HEK293 (cell line): ENCODE results near the gene COX10.
A peak's percentile ranks its signal among the peaks of the same experiment; 100 is the strongest.

Experiments
- CTCF ChIA-PET: fragments of 350-600 bp; formaldehyde crosslinking; extraction: SDS; loops from one replicate; lab custom pipeline; 2021; ENCODE audit warnings: antibody characterized with exemption; lab: Yijun Ruan, JAX
- POLR2A ChIA-PET: fragments of 300-600 bp; formaldehyde crosslinking; extraction: SDS; loops from one replicate; lab custom pipeline; 2020; ENCODE audit warnings: antibody characterized with exemption, inconsistent platforms; lab: Yijun Ruan, JAX
- H3K27ac ChIP-seq: fragments of 200-500 bp; sonication (Bioruptor generic); 2 replicates; pipeline ENCODE4 v1.5.1; 2014; ENCODE audit warnings: low read depth, low read length, control low read depth, inconsistent platforms; ENCODE audit errors: extremely low read depth
- H3K36me3 ChIP-seq, 2 experiments: fragments of 200-500 bp in 1 of 2; sonication (Bioruptor generic) in 1 of 2; 1 replicate in 1 of 2; 2 replicates in 1 of 2; pipeline ENCODE4 v1.5.1; 2014 to 2017; ENCODE audit warnings: inconsistent platforms in 2 of 2, low read length in 2 of 2; ENCODE audit not compliant: control insufficient read depth in 2 of 2, insufficient read depth in 1 of 2
- H3K4me1 ChIP-seq: fragments of 200-500 bp; sonication (Bioruptor generic); 2 replicates; pipeline ENCODE4 v1.5.1; 2014; ENCODE audit warnings: mild to moderate bottlenecking, low read length, inconsistent platforms; ENCODE audit not compliant: control insufficient read depth, insufficient read depth
- H3K4me3 ChIP-seq: 2 replicates; pipeline ENCODE4 v1.5.1; 2011; ENCODE audit warnings: low read depth, mild to moderate bottlenecking, control low read depth, low read length, moderate library complexity
- H3K9me3 ChIP-seq: fragments of 200-500 bp; sonication (Bioruptor generic); 2 replicates; pipeline ENCODE4 v1.5.1; 2014; ENCODE audit warnings: low read depth, low read length, inconsistent platforms; ENCODE audit not compliant: control insufficient read depth, insufficient read depth
- KLF16 ChIP-seq: fragments of 450-650 bp; formaldehyde crosslinking; IDR thresholded peaks from 2 replicates; pipeline ENCODE4 v1.5.1; 2017; ENCODE audit warnings: missing biosample characterization, missing genetic modification characterization
- MEIS1 ChIP-seq: sonication (generic); formaldehyde crosslinking; IDR thresholded peaks from 2 replicates; pipeline ENCODE4 v1.8.1; 2022; ENCODE audit warnings: missing genetic modification reagents, mild to moderate bottlenecking, borderline replicate concordance
- OVOL3 ChIP-seq: fragments of 450-650 bp; formaldehyde crosslinking; IDR thresholded peaks from 2 replicates; pipeline ENCODE4 v1.5.1; 2016; ENCODE audit warnings: missing biosample characterization, missing genetic modification characterization
- REPIN1 ChIP-seq: fragments of 450-650 bp; formaldehyde crosslinking; IDR thresholded peaks from 2 replicates; pipeline ENCODE4 v1.5.1; 2017; ENCODE audit warnings: missing biosample characterization, missing genetic modification characterization, low read depth
- ZBTB21 ChIP-seq: fragments of 450-650 bp; formaldehyde crosslinking; IDR thresholded peaks from 2 replicates; pipeline ENCODE4 v1.5.1; 2017; ENCODE audit warnings: missing biosample characterization, missing genetic modification characterization
- ZNF10 ChIP-seq: fragments of 450-650 bp; formaldehyde crosslinking; IDR thresholded peaks from 2 replicates; pipeline ENCODE4 v1.5.1; 2017; ENCODE audit warnings: missing biosample characterization, missing genetic modification characterization
- ZNF121 ChIP-seq: fragments of 450-650 bp; formaldehyde crosslinking; IDR thresholded peaks from 2 replicates; pipeline ENCODE4 v1.5.1; 2016; ENCODE audit warnings: missing biosample characterization, missing genetic modification characterization
- ZNF132 ChIP-seq: fragments of 450-650 bp; formaldehyde crosslinking; IDR thresholded peaks from 2 replicates; pipeline ENCODE4 v1.5.1; 2017; ENCODE audit warnings: missing biosample characterization, missing genetic modification characterization, borderline replicate concordance
- ZNF174 ChIP-seq: fragments of 450-650 bp; formaldehyde crosslinking; IDR thresholded peaks from 2 replicates; pipeline ENCODE4 v1.5.0; 2017; ENCODE audit warnings: missing biosample characterization, mild to moderate bottlenecking, missing genetic modification characterization
- ZNF214 ChIP-seq: fragments of 450-650 bp; formaldehyde crosslinking; IDR thresholded peaks from 2 replicates; pipeline ENCODE4 v1.5.1; 2017; ENCODE audit warnings: missing biosample characterization, mild to moderate bottlenecking, missing genetic modification characterization, borderline replicate concordance
- ZNF335 ChIP-seq: fragments of 450-650 bp; formaldehyde crosslinking; conservative IDR thresholded peaks from 2 replicates; pipeline ENCODE4 v1.5.1; 2016; ENCODE audit warnings: missing biosample characterization, missing genetic modification characterization
- ZNF404 ChIP-seq: fragments of 450-650 bp; formaldehyde crosslinking; IDR thresholded peaks from 2 replicates; pipeline ENCODE4 v1.5.1; 2017; ENCODE audit warnings: missing biosample characterization, missing genetic modification characterization
- ZNF433 ChIP-seq: fragments of 450-650 bp; formaldehyde crosslinking; IDR thresholded peaks from 2 replicates; pipeline ENCODE4 v1.5.1; 2016; ENCODE audit warnings: missing biosample characterization, missing genetic modification characterization, low read depth
- ZNF544 ChIP-seq: fragments of 450-650 bp; formaldehyde crosslinking; IDR thresholded peaks from 2 replicates; pipeline ENCODE4 v1.5.0; 2017; ENCODE audit warnings: missing biosample characterization, missing genetic modification characterization
- ZNF596 ChIP-seq: fragments of 450-650 bp; IDR thresholded peaks from 2 replicates; pipeline ENCODE4 v1.5.0; 2018; ENCODE audit warnings: missing biosample characterization, mild to moderate bottlenecking, missing genetic modification characterization, moderate library complexity
- TF ChIP-seq, protein P1 (sequence below): fragments of 450-650 bp; formaldehyde crosslinking; IDR thresholded peaks from 2 replicates; pipeline ENCODE4 v1.5.1; 2017; ENCODE audit warnings: missing biosample characterization, missing genetic modification characterization
- TF ChIP-seq, protein P2 (sequence below): fragments of 450-650 bp; formaldehyde crosslinking; IDR thresholded peaks from 2 replicates; pipeline ENCODE4 v1.5.1; 2016; ENCODE audit warnings: missing biosample characterization, missing genetic modification characterization
- TF ChIP-seq, protein P3 (sequence below): fragments of 450-650 bp; formaldehyde crosslinking; IDR thresholded peaks from 2 replicates; pipeline ENCODE4 v1.5.1; 2016; ENCODE audit warnings: missing biosample characterization, missing genetic modification characterization
- TF ChIP-seq, protein P4 (sequence below): fragments of 450-650 bp; formaldehyde crosslinking; IDR thresholded peaks from 2 replicates; pipeline ENCODE4 v1.5.1; 2016; ENCODE audit warnings: missing biosample characterization, missing genetic modification characterization

The COX10 gene

DNA sequence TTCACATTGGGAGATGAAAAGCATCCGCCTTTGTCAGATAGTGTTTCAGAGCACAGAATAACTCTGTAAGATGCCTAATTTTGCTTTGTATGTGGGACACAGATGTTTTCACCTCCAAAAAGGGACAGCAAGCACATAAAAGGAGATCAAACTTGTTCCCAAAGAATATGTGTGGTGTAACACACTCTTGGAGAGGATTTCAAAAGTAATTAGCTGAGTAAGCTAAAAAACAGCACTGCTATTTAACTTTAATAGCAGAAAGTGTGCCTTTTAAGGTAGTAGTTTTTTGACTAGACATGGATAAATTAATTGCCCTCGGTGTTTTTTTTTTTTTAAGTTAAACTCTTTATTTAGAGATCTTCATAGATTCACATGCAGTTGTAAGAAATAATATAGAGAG lies 65.2 kb downstream of the COX10 start:
- no peaks in the 10 kb centered on the region for H3K4me1 ChIP-seq
- ChIA-PET POLR2A (no interaction called here), CTCF (interaction anchor here (0.7 to 1.3 kb wide), 2 partner anchors 8 to 11 kb away, joined by 4 read pairs; no protein-coding TSS in a partner anchor)
- H3K4me3 ChIP-seq, result no peak overlapping the region
- H3K27ac ChIP-seq, result no peak overlapping the region
- H3K9me3 ChIP-seq, result peaks cover 2% of the 10 kb centered on the region; the same call in 1 of the 2 replicates
- H3K36me3 ChIP-seq, result no peaks in the 10 kb centered on the region
- TF ChIP-seq, protein P1, sequence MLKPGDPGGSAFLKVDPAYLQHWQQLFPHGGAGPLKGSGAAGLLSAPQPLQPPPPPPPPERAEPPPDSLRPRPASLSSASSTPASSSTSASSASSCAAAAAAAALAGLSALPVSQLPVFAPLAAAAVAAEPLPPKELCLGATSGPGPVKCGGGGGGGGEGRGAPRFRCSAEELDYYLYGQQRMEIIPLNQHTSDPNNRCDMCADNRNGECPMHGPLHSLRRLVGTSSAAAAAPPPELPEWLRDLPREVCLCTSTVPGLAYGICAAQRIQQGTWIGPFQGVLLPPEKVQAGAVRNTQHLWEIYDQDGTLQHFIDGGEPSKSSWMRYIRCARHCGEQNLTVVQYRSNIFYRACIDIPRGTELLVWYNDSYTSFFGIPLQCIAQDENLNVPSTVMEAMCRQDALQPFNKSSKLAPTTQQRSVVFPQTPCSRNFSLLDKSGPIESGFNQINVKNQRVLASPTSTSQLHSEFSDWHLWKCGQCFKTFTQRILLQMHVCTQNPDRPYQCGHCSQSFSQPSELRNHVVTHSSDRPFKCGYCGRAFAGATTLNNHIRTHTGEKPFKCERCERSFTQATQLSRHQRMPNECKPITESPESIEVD, result peak; percentile 44; the same call in 1 of the 2 replicates
- TF ChIP-seq ZNF174 (tag by site-specific recombination), result no peak

DNA sequence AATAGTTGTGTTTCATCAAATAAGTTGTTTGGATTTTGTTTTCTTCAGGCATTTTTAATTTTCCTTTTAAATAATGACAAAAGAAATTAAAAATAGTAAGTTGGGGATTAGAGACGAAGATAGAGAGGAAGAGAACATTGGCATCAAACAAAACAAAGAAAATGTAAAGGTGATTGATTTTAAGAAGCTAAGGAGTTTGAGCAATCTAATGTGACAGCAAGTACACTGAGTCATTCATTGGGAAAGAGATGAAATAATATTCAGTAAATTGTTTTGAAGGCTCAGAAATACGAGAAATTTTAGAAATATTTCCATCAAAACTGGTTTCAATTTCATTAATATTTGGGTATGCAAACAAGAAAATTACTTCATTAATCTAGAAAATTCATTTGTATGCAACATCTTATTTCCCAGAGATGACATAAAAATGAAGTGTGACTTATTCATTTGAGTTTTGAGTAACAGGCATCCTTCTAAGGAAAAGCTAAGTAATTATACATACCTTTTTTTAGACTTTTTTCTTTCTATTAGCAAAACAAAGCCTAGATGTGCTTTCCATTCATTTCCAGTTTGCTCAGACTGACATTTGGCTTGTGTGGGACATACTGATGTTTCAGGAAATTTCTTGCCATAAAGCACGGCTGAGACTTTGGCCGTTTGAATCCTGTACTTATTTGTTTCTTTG lies 66.7 kb downstream of the COX10 start:
- Histone ChIP-seq H3K27ac (no peak overlapping the region), H3K36me3 (no peaks in the 10 kb centered on the region), H3K9me3 (no peaks in the 10 kb centered on the region), H3K4me1 (no peaks in the 10 kb centered on the region), H3K4me3 (no peak overlapping the region)
- POLR2A ChIA-PET, result no interaction called here
- TF ChIP-seq ZNF214 (tag by site-specific recombination), result no peak
- TF ChIP-seq ZNF596 (tag by site-specific recombination), result no peak
- TF ChIP-seq MEIS1 (CRISPR knock-in tag), result no peak
- TF ChIP-seq, protein P2, sequence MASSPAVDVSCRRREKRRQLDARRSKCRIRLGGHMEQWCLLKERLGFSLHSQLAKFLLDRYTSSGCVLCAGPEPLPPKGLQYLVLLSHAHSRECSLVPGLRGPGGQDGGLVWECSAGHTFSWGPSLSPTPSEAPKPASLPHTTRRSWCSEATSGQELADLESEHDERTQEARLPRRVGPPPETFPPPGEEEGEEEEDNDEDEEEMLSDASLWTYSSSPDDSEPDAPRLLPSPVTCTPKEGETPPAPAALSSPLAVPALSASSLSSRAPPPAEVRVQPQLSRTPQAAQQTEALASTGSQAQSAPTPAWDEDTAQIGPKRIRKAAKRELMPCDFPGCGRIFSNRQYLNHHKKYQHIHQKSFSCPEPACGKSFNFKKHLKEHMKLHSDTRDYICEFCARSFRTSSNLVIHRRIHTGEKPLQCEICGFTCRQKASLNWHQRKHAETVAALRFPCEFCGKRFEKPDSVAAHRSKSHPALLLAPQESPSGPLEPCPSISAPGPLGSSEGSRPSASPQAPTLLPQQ, result no peak
- no peak for TF ChIP-seq KLF16 (tag by site-specific recombination)
- TF ChIP-seq ZNF544, result no peak
- no peak for TF ChIP-seq ZBTB21 (tag by site-specific recombination)
- TF ChIP-seq REPIN1 (tag by site-specific recombination), result no peak
- TF ChIP-seq ZNF10 (tag by site-specific recombination), result no peak
- no peak for TF ChIP-seq ZNF335 (tag by site-specific recombination)
- TF ChIP-seq, protein P3, sequence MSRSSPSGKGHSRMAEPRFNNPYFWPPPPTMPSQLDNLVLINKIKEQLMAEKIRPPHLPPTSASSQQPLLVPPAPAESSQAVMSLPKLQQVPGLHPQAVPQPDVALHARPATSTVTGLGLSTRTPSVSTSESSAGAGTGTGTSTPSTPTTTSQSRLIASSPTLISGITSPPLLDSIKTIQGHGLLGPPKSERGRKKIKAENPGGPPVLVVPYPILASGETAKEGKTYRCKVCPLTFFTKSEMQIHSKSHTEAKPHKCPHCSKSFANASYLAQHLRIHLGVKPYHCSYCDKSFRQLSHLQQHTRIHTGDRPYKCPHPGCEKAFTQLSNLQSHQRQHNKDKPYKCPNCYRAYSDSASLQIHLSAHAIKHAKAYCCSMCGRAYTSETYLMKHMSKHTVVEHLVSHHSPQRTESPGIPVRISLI (tag by site-specific recombination), result no peak
- CTCF ChIA-PET, result interaction anchor here (0.9 kb wide), 1 partner anchor 96 kb away, joined by 3 read pairs; no protein-coding TSS in a partner anchor

DNA sequence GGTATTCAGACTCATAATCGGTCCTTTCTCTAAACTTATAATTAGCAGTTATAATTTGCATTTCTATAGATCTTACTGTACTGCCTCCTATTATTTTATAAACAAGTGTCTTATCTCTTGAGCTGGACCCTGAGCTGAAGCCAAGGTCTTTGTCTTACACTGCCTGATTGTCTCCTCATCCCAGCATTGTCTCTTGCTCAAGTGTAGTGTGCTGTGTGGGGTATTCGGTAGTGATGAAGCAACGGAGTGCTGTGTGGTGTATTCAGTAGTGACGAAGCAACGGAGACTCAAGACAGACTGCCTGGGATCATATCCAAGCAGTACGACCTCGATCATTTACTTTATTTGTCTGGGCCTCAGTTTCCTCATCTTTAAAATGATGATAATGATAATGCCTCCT lies 69.3 kb downstream of the COX10 start:
- Histone ChIP-seq H3K36me3 (no peaks in the 10 kb centered on the region), H3K27ac (no peak overlapping the region), H3K9me3 (no peaks in the 10 kb centered on the region), H3K4me3 (no peak overlapping the region), H3K4me1 (peaks cover 3% of the 10 kb centered on the region; the same call in 1 of the 2 replicates)
- CTCF ChIA-PET, result interaction anchor here (0.7 to 1.0 kb wide), 2 partner anchors 12 to 58 kb away, joined by 3 read pairs; no protein-coding TSS in a partner anchor
- TF ChIP-seq OVOL3 (tag by site-specific recombination) (no peak), ZNF433 (no peak), ZNF132 (tag by site-specific recombination) (no peak), ZNF121 (tag by site-specific recombination) (no peak), ZNF404 (tag by site-specific recombination) (no peak)
- TF ChIP-seq, protein P4, sequence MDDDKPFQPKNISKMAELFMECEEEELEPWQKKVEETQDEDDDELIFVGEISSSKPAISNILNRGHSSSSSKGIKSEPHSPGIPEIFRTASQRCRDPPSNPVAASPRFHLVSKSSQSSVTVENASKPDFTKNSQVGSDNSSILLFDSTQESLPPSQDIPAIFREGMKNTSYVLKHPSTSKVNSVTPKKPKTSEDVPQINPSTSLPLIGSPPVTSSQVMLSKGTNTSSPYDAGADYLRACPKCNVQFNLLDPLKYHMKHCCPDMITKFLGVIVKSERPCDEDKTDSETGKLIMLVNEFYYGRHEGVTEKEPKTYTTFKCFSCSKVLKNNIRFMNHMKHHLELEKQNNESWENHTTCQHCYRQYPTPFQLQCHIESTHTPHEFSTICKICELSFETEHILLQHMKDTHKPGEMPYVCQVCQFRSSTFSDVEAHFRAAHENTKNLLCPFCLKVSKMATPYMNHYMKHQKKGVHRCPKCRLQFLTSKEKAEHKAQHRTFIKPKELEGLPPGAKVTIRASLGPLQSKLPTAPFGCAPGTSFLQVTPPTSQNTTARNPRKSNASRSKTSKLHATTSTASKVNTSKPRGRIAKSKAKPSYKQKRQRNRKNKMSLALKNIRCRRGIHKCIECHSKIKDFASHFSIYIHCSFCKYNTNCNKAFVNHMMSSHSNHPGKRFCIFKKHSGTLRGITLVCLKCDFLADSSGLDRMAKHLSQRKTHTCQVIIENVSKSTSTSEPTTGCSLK, result no peak
- POLR2A ChIA-PET, result no interaction called here
